PC-3 (cell line): ENCODE results near the gene CCNK.

ENCODE experiments used
- CTCF ChIP-seq: fragments of 300-600 bp; sonication (generic); conservative IDR thresholded peaks from 2 replicates; pipeline ENCODE4 v1.5.1; 2017; ENCODE audit warnings: antibody characterized with exemption, low read depth, mild to moderate bottlenecking, low read length
- EZH2 ChIP-seq: fragments of 300-600 bp; sonication (generic); IDR thresholded peaks from one replicate; pipeline ENCODE4 v1.6.1; 2017; ENCODE audit warnings: antibody characterized with exemption, mild to moderate bottlenecking, low read length; ENCODE audit not compliant: unreplicated experiment
- EZH2phosphoT487 ChIP-seq: fragments of 300-600 bp; sonication (generic); IDR thresholded peaks from 2 replicates; pipeline ENCODE4 v1.6.1; 2018; ENCODE audit warnings: mild to moderate bottlenecking, antibody characterized with exemption, low read length, borderline replicate concordance

GRCh38 chr14:99522025-99522401 is 40.8 kb downstream of the CCNK start:
- no peak for TF ChIP-seq CTCF
- no peak for TF ChIP-seq EZH2phosphoT487
- TF ChIP-seq EZH2: no peak
